HG03520 (cell line): ENCODE data around the gene VPS39.

ENCODE experiments used
- ATAC-seq: cut with Tn5 transposase; IDR thresholded peaks from one replicate; pipeline ENCODE4 v1.9.1; 2021; ENCODE audit warnings: mild to moderate bottlenecking, moderate library complexity; ENCODE audit not compliant: unreplicated experiment

VPS39 gene

GRCh38 chr15:42131826-42132806, 76.0 kb downstream of the VPS39 start:
- no peak for ATAC-seq

GRCh38 chr15:42131006-42131405, 77.1 kb downstream of the VPS39 start:
- ATAC-seq: no peak

GRCh38 chr15:42130246-42130986, 77.7 kb downstream of the VPS39 start:
- ATAC-seq: no peak

- no peak for ATAC-seq
These were observed 78.7 kb downstream of the VPS39 start for GRCh38 chr15:42129364-42129763.

- no peak for ATAC-seq
These were observed 79.6 kb downstream of the VPS39 start for GRCh38 chr15:42128476-42128875.

GRCh38 chr15:42123546-42123945, 84.6 kb downstream of the VPS39 start:
- ATAC-seq: no peak

GRCh38 chr15:42121682-42122081, 86.4 kb downstream of the VPS39 start:
- ATAC-seq: no peak

GRCh38 chr15:42121021-42121420, 87.1 kb downstream of the VPS39 start:
- no peak for ATAC-seq

GRCh38 chr15:42120285-42120684, 87.8 kb downstream of the VPS39 start:
- ATAC-seq: no peak

GRCh38 chr15:42119446-42119760, 88.7 kb downstream of the VPS39 start:
- ATAC-seq: no peak

- ATAC-seq: no peak
These were observed 89.3 kb downstream of the VPS39 start for GRCh38 chr15:42118650-42119445.

GRCh38 chr15:42111924-42112323, 96.2 kb downstream of the VPS39 start:
- no peak for ATAC-seq

GRCh38 chr15:42110367-42110766, 97.7 kb downstream of the VPS39 start:
- no peak for ATAC-seq

GRCh38 chr15:42108806-42109205, 99.3 kb downstream of the VPS39 start:
- no peak for ATAC-seq
